ENCODE data around the gene KIAA1328.
"Not testable (repeated sequence)": the region's sequence is repeated elsewhere in the genome, so short reads cannot be mapped to it uniquely, and the experiment has no call there.

Gene KIAA1328

DNA sequence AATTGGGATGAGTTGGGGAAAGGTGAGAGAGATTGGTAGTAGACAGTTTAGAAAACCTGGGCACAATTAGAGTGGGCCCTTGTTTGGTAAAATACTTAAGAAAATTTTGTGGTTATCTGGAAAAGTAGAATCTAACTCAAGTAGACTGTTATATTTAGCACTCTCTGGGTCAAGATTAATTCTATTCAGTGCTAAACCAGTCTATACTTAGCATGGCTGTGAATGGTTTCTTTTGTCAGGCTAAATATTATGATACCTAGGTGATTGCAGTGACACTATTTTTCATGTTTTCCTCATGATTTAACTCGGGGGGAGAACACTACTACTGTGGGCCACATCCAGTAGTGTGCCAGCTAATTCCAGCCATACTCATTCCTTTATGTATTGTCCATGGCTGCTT, 58.9 kb downstream of the KIAA1328 start:
- DNase-seq: no peak

DNA sequence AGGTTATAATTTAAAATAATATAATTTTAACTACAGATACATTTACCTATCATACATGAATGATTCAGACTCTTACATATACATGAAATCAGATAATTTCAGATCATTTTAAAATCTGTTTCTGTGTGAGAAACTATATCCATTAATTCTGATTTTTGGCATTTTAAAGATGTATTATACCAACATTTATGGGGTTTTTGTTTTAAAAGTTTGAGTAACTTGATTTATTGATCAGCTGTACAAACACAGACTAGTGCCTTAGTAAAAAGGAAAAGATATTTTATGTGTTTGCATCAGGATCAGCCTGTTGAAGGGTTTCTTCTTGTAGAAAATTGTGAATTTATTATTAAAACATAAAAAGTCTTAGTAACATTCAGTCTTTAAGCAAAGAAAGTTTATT, 59.9 kb downstream of the KIAA1328 start:
- no peak for DNase-seq

DNA sequence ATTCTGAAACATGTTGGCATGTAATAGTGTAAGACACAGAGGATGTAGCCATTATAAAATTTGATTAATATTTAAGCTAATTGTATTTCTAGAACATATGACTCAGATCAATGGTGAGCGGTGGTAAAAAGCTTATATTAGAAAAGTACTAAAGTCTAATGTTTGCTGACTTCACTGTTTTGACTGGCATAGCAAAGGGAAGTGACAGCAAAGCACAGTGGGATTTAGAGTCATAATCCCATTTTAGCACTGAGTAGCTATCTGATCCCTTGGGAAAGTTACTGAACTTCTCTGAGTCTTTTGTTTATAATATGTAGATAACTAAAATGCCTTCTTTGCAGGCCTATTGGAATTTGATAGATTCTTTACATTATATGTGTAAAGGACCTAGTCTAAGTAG, 60.4 kb downstream of the KIAA1328 start:
- no peak for DNase-seq

DNA sequence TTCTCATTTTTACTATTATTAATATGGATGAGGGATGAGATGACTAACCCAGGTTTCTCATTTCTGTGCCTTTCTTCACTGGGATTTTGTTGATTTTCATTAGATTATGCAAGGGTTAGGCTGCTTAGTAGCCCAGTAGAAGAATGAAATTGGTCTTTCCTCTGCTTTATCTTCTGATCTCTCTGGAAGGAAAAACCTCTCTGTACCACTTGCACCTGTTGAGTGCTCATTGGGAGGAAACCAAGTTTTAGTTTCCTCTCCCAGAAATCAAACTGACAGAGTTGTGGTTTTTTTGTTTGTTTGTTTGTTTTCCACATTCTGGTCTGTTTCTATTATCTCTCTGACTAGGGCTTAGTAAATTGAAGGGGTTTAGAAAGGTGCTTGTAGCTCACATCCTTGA, 60.8 kb downstream of the KIAA1328 start:
- DNase-seq: peak in 1 of 5 experiments; percentile 3

DNA sequence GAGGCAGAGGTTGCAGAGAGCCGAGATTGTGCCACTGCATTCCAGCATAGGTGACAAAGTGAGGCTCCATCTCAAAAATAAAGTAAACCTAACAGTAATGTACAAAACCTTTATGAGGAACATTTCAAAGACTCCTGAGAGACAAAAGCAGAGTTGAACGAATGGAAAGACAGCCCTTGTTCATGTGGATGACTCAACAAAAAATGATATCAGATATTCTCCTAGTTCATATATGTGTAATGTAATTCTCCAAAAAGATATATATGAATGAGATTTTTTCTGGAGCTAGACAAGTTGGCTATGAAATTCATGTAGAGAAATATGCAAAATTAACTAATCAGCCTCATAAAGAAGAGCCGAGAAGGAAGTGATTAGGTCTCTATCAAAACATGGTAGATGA, 61.7 kb downstream of the KIAA1328 start:
- DNase-seq: no peak

GRCh38 chr18:36893227-36893626, 64.3 kb downstream of the KIAA1328 start:
- no peak for DNase-seq

GRCh38 chr18:36895606-36896005, 66.7 kb downstream of the KIAA1328 start:
- DNase-seq: no peak

DNA sequence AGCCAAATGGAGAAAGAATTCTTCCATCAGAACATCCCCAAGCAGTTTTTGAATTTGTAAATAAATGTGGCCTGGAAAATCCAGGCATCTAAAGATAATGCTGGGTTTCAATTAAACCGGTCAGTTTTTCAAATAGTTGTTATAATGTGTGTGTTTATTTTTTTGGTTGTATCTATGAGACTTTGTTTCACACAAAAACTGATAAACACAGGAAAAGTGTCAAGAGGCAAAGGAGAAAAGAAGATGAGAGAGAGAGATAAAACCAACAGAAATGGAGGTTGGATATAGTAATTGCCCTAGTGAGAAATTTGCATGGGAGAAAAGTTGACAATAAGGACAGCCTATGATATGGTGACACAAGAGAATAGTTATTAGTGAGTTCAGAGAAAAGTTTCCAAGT, 68.3 kb downstream of the KIAA1328 start:
- no peak for DNase-seq

DNA sequence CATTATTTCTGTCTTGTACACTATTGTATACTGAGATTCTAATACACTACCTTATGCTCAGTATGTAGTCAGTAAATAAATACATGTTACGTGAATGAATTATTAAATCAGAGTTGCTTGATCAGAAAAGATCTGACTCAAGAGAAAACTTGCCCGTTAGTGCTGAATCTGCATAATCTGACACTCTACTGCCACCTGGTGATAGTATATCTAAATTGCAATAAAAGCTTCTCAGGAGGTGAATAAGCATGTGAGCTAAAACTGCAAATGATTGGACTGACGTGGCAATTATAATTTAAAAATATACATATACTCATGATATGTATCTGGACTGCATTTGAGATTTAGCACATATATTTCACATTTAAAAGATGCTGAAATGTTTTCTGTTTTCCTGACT, 70.4 kb downstream of the KIAA1328 start:
- peak in 1 of 5 experiments; percentile 28 for DNase-seq

GRCh38 chr18:36900466-36900865, 71.5 kb downstream of the KIAA1328 start:
- DNase-seq: no peak

GRCh38 chr18:36901277-36901701, 72.4 kb downstream of the KIAA1328 start:
- DNase-seq: no peak

- DNase-seq: no peak
These were observed 74.4 kb downstream of the KIAA1328 start for GRCh38 chr18:36903215-36903928.

DNA sequence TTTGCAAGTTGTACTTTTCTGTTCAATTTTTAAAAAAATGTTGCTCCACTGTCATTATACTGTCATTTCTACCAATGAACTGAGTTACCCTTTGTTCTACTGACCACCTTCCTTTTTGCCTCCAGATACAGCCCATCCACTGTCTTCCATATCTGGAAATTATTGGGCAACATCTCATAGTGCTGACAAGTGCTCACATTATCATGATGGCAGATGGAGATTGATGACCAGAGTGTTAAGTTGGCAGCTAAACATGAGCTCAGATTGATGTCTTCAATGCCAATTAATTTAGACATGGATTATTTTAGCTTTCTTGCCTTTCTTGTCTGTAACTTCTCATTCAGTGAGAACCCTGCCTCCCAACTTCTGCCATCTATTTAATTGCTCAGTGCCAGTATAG, 76.6 kb downstream of the KIAA1328 start:
- no peak for DNase-seq

- DNase-seq: not testable (repeated sequence)
These were observed 80.4 kb downstream of the KIAA1328 start for GRCh38 chr18:36909282-36909681.

DNA sequence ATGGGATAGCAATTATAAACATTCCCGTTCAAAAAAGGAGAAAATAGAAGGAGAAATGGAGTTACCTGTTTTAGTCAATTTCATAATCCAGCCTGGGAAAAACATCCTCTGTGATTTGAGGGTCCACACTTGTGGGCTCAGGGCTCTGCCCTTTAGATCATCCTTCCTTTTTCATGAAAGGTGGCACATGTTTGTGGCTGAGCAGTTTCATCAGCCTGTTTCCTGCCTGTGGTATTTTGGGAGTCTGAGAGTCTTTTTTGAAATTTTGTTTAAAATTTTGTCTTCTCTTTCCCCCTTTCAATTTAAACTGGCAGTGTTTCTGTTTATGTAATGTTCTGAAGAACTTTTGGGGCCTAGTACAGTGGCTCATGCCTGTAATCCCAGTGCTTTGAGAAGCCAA, 84.0 kb downstream of the KIAA1328 start:
- DNase-seq: peak in 1 of 5 experiments; percentile 28

- DNase-seq: no peak
These were observed 89.0 kb downstream of the KIAA1328 start for GRCh38 chr18:36917907-36918306.

GRCh38 chr18:36929601-36930000, 100.7 kb downstream of the KIAA1328 start:
- DNase-seq: no peak

DNA sequence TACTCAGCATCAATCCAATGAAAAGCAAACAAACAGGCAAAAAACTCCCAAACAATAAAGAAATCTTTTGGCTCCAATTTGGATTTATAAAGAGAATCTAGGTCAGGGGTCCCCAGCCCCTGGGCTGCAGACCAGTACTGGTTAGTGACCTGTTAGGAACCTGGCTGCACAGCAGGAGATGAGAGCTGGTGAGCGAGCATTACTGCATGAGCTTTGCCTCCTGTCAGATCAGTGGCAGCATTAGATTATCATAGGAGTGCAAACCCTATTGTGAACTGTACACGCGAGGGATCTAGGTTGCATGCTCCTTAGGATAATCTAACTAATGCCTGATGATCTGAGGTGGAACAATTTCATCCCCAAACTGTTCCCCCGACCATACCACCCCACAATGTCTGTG, 102.2 kb downstream of the KIAA1328 start:
- DNase-seq: no peak

- no peak for DNase-seq
These were observed 104.6 kb downstream of the KIAA1328 start for GRCh38 chr18:36933552-36933951.

GRCh38 chr18:36934884-36935283, 106.0 kb downstream of the KIAA1328 start:
- DNase-seq: no peak

GRCh38 chr18:36942264-36942663, 113.3 kb downstream of the KIAA1328 start:
- DNase-seq: peak in 1 of 5 experiments; percentile 32

DNA sequence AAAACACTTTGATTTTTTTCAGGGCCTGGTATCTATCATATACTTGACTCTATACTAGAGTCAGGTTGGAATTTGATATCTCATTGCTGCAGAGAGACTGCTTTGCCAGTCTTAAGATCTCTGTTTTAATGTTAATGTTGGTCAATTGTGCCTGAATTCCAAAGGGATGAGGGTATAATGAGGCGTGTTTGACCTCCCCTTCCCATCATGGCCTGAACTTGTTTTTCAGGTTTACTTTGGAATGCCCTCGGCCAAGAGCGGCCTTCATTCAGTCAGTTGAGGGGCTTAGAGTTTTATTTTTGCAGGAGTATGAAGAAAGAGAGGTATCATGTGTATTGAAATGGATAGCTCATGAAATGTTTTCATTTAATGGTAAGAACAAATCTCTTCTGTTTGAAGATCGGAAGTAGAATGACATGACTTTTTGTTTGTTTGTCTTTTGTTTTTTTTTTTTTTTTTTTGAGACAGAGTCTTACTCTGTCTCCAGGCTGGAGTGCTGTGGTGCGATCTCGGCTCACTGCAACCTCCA, 119.0 kb downstream of the KIAA1328 start:
- DNase-seq: no peak

GRCh38 chr18:36950282-36950681, 121.4 kb downstream of the KIAA1328 start:
- DNase-seq: no peak

DNA sequence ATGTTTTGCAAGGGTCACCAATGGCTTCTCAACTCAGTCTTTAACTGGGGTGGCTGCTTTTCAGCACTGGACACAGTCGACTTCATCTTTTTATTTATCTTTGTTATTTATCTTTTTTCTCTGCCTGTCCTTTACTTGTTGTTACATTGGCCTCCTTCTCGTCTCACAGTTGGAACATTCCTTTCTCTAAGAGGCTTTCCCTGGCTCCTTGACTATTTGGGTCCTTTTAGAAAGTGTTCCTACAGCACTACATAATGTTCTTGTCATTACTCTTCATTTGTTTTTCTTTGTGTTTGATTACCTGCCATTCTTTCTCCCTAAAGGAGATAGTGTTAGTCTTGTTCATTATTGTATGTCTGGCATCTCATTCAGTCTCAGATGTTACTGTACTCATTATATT, 122.0 kb downstream of the KIAA1328 start:
- no peak for DNase-seq

GRCh38 chr18:36953047-36953446, 124.1 kb downstream of the KIAA1328 start:
- DNase-seq: no peak
